GM18505 (cell line): Measurements from ENCODE around the gene FAIM2.

Experiments used
- ATAC-seq: cut with Tn5 transposase; IDR thresholded peaks from one replicate; pipeline ENCODE4 v1.9.1; 2021; ENCODE audit not compliant: unreplicated experiment
- POLR2A ChIP-seq: IDR thresholded peaks from 4 replicates; pipeline ENCODE4 v1.6.1; 2011; ENCODE audit warnings: borderline replicate concordance; ENCODE audit not compliant: insufficient read depth, insufficient read length; ENCODE audit errors: extremely low read depth

Gene FAIM2

DNA sequence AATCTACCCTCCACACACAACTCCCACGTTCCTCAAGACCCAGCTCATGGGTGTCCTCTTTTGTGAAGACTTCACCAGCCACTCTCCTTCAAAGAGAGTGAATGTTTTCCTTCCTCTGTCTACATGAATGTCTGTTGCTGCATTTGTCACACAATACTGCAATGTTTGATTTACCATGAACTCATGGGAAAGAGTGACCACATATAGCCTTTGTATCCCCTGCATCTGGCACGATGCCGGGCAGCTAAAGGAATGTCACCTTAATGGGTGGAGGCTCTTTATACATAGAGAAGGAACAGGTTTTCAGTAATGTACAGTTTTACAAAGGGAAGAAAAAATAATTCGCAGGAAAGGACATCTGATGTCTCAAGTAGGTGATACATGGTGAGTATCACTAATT lies 48.7 kb downstream of the FAIM2 start:
- no peak for TF ChIP-seq POLR2A

DNA sequence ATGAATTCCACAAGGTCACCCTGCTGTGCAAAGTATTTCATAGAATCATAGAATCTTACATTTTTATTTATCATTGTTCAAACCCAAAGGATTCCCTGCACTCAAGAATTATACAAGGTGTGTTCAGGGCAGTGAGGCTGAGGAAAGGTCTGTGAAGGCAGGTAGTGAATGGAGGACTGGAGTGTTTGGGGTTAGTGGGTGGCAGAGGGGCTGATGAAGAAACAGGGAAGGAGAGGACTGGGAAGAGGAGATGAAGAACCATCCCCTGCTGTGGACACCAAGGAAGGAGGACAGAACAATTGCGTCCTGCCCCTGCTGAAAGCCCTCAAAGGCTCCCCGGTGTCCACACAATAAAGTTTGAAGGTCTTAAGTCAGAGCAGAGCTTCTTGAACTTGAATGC lies 50.0 kb downstream of the FAIM2 start:
- TF ChIP-seq POLR2A = no peak
- no peak for ATAC-seq

More for the DNA sequence above, 48.7 kb downstream of the FAIM2 start:
- ATAC-seq = no peak

DNA sequence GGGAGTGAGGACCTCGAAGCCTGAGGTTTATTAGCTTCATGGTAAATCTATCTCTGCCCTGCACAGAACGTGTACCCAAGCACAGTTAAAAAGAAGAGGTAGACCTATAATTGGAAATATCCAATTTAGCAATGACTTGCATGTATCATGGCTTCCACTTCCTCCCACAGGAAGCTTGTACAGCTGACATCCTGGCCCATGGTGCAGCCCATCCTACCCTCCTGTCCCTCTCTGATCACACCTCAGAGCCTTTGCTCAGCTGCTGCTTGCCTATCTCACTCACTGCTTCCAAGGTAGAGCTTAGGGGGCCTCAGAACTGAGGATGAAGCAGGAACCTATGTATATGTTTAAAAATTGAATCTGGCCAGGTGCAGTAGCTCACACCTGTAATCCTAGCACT lies 56.5 kb downstream of the FAIM2 start:
- no peak for TF ChIP-seq POLR2A
- no peak for ATAC-seq

DNA sequence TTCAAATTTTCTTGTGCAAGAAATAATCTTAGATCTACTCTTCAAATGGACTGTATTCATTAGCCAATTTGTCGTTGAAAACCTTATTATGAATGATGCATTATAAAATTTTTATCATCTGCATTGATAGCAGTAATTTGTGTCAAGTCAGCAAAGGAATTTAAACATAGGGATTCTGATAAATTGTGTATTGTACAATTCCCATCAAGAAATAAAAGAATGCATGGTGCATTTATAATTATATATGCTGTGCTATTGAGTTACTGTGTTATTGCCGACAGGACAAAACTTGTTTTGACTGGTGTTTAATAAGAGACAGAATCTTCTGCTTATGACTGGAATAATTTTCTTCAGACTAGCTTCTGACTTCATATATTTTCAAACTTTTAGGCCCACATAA lies 57.7 kb downstream of the FAIM2 start:
- TF ChIP-seq POLR2A = no peak
- no peak for ATAC-seq

DNA sequence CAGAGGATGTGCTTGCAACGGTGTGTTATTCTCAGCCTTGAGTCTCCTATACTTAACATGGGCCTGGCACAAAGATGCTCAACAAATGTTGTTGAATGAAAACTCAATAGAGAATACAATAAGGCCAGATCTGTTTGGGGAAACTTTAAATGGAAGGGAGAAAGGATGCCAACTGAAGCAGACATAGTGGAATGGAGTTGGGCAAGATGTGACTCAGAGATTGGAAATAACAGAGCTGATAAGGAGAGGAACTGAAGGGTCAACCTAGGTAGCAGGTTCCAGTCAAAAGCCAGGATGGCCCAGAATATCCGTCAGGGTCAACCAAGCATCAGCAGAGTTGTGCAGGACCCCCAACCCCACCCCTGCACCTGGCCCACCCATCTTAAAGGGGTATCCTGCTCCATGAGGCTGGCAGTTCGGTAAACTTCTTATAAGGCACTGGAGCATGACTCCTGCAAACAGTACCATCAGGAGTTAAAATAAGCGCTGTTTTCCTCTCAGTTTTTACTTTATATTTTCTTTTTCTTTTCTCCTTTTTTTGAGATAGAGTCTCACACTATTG lies 59.7 kb downstream of the FAIM2 start:
- ATAC-seq = no peak
- no peak for TF ChIP-seq POLR2A

DNA sequence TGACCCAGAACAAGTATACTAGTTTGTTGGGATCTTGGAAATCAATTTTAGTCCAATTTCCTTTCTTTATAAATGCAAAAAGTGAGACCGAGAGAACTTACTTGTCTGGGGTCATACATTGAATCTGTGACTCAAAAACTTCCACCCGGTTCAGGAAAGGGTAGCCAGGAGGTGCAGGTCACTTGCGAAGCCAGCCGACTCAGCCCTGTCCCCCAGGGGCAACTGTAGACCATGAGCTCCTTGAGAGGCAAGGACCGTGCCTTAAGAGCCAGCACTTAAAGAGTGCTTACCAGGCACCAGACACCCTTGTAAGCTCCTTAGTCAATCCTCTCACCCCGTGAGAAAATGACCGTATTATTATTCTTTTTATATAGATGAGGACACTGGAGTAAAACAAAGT lies 60.3 kb downstream of the FAIM2 start:
- ATAC-seq = no peak
- TF ChIP-seq POLR2A = no peak

DNA sequence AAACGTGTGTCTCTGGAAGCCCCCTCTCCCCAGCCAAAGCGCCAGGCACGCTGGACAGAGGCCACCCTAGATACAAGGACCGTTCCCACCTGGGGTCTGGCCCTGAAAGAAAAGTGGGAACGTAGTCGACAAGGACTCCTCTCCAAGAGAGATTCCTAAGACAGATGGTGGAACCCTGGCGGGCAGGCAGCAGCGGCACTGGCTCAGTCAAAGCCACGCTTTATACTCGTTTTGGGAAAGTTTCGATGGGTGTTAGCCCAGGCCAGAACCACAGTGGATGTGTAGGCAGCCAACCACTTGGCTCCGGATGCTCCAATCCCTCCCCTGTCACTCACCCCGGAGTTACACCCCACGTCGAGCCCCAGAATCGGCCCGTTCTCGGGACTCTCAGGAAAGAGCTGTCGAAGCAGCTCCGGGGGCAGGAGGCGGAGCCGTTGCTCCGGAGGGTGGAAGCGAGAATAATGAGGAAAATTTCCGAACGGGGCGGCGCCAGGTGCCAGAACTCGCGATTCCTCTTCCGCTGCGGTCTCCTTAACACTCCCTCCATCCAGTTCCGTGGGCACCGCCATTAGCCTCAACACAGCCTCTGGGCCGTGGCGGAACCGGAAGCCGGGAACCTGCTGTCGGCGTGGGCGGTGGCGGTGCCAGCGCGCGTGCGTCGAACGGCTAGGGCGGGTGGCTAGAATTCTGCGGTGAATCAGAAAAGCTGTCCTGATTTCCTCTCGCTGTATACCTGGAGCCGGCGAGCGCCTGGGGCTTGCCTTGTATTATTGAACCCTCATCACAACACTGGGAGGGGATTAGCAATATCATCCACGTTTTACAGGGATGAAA lies 61.0 kb downstream of the FAIM2 start, which contains the start of gene BCDIN3D:
TSS of gene BCDIN3D (minus strand) at position 588 of the 834 bp plus-strand sequence. CDS start at position 569, 19 bp downstream.
- ATAC-seq = peak; percentile 89
- TF ChIP-seq POLR2A = peak; percentile 96

DNA sequence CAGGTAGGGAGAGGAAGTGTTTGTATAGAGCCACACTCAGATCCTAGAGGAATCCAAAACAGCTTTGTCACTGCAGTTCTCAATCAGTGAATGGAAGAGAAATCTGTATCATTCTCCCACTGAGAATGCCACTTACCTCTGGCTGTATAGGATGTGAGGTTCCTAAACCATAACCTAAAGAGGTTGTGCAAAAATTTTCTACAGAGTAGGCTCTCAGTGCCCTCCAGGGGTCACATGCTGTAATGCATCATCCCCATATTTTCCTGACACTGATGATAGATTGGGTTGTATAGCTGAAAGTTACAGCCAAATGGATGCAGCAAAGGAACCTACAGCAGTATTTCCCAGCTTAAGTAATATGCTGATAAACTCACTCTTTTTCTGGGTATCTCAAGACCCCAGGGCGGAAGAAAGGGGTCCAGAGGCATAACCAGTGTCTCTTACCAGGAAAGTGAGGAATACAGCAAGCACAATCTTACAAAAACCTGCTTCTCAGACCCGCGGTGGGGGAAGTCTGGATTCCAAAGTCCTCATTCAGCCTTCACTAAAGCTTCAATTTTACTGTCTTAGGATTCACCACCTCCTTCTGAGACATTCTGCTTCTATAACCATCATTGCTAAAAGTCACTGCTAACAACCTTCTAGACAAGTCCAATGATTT lies 64.6 kb downstream of the FAIM2 start:
- no peak for TF ChIP-seq POLR2A
- ATAC-seq = no peak

DNA sequence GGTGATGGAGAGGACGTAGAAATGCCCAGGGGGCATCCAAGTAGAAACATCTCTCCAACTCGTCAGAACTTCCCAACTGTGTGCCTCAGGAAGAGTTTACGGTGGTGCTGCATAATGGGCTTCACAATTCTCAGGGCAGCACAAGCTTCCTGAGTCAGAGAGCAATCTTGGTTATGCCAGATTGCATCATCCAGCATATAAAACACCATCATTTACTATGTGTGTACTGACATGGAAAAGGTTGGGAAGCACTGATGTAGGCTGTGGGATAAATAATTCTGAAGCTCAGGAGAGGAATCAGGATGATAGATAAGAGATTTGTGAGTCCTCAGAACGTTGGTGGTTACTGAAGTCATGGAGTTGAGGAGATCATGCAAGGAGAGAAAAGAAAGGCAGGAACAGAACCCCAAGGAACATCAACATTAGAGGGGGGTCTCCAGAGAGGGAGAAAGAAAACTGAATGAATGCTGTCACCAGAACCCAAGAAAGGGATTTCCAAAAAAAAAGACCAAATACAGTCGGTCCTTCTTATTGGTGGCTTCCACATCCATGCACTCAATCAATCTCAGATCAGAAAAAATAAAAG lies 70.8 kb downstream of the FAIM2 start:
- no peak for ATAC-seq
- no peak for TF ChIP-seq POLR2A

DNA sequence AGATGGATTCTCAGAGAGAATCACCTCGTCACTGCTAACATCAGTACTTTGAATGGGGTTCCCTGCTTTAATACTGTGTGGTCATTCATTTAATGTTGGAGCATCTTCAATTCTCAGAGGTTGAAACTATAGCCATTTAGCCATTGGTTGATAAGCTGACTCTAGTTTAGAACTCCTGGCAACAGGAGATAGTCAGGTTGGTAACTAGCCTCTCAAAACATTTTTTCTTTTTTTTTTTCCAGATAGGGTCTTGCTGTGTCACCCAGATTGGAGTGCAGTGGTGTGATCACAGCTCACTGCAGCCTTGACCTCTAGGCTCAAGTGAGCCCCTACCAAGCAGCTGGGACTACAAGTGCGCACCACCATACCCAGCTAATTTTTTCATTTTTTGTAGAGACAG lies 72.0 kb downstream of the FAIM2 start:
- ATAC-seq = no peak
- no peak for TF ChIP-seq POLR2A

DNA sequence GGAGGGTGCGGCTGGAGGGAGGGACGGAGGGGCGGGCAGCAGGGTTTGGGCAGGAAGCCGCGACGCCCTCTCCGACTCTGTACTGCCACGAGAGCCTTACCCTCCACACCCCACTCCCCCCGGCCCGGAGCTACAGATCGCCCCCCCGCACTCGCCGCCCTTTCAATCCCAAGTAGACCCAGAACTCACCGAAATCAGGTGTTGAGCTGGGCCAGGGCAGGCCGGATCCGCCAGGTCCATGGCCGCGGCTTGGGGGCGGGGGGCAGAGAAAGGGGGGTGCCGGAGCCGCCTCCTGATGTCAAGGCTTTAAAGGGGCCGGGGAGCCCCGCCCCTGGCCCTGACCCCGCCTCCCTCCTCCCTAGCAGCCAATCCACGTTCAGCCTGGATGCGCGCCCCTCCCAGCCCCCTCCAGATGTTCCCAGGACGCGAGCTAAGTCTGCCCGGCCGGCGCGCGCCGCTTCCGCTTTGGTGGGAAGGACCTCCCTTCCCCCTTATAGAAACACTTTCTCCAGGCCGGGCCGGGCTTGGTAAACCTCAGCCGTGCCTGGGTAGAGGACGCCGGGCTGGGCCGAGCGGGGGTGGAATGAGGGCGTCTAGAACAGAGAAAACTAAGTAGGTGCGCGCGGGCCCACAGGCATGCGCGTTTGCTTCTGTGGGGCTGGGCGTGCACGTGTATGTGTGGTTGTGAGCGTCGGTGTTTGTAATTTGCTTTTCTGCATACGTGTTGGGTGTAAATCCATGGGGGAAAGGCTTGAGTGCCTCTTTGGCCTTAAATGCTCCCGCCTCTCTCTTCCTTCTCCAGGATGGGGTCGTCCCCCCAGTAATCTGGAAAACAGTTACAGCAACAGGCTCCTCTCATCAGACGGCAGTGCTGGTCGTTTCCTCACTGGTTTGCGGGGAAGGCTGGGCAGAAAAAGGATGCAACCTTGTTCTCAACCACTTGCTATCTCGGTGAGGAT lies 75.3 kb downstream of the FAIM2 start, which contains the start of gene NCKAP5L:
TSS of gene NCKAP5L (minus strand) at position 281 of the 959 bp plus-strand sequence. CDS start 24,369 bp downstream, outside the sequence.
- TF ChIP-seq POLR2A = peak; percentile 74
- peak; percentile 88 for ATAC-seq

DNA sequence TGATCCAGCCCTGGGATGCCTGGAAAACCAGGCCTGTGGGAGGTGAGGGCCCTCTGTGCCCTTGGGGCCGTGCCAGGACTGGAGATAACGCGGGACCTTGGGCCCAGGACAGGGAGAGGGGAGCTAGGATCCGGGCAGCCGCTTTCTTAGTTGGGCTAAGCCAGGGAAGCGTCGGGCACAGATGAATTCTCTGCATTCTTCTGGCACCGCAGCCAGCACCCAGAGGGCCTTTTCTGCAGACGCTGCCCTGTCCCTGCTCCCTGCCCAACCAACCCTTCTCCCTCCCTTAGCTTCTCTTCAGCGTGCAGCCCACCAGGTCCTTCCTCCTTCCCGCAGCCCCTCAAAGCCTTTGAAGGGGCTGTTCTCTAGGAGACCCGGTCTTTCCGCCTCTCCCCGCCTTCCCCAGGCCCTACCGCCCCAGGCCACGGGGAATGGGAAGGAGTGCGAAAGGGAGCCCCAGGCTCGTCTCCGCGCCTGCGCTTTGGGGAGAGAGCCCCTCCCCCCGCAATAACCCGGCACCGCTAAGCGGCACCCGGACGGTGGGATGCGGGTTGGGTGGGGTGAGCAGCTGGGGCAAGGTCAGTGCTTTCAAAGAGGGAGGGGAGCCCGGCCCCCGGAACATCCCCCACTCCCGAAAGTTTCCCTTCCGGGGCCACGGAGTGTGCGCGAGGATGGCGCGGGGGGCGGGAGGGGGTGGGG lies 76.2 kb downstream of the FAIM2 start:
- TF ChIP-seq POLR2A = no peak
- ATAC-seq = no peak
